ENCODE data around the gene CLDN11.

CLDN11 gene

GRCh38 chr3:170418422-170419398 is at the start of gene CLDN11:
TSS of gene CLDN11 (plus strand) at chr3:170418868. CDS start at chr3:170419067, 199 bp downstream.
- DNase-seq = peak; percentile 74

GRCh38 chr3:170368921-170369320 is 49.7 kb upstream of the CLDN11 start:
- no peak for DNase-seq

DNA sequence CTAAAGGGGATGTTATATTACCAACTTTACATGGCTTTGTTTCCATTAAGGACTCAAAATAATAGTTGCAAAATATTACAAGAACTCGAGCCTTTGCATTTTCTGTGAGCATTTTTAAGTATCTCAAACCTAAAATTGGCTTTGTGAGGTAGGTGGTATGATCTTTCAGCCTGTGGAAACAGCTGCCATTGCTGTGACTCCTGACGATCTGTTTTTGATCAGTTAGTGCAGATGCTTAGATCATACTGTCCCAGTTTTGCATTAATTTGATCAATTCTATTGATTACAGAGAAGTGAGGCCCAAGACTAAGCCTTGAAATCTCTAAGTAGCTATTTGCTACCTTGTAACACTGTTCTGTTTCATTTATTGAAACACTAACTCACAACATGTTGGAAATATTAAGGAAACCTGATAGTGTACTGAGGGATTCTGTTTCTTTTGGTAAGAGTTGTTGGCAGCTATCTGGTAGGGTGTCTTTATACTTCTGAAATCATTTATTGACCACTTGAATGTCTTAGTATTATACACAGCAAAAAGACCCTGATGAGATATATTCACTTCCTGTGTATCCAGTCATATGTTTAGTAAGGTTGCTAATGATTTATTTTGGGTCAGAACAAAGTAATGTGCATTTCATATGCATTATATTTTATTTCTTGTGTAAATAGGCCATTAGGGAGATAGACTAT is 46.3 kb upstream of the CLDN11 start:
- no peak for DNase-seq

- DNase-seq = no peak
Observed at GRCh38 chr3:170383567-170383966, 35.1 kb upstream of the CLDN11 start.

DNA sequence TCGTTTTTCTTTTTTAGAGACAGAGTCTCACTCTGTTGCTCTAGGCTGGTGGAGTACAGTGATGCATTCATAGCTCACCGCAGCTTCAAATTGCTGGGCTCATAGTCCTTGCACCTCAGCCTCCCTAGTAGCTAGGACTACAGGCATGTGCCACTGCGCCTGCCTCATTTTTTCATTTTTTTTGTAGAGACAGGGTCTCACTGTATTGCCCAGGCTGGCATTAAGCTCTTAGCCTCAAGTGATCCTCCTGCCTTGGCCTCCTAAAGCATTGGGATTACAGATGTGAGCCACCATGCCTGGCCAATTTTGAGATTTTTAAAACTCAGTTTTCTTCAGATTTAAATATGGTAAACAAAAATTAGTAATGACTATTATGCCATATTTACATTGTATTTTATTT is 32.2 kb upstream of the CLDN11 start:
- DNase-seq = no peak

- DNase-seq = no peak
Observed at GRCh38 chr3:170387950-170388349, 30.7 kb upstream of the CLDN11 start.

DNA sequence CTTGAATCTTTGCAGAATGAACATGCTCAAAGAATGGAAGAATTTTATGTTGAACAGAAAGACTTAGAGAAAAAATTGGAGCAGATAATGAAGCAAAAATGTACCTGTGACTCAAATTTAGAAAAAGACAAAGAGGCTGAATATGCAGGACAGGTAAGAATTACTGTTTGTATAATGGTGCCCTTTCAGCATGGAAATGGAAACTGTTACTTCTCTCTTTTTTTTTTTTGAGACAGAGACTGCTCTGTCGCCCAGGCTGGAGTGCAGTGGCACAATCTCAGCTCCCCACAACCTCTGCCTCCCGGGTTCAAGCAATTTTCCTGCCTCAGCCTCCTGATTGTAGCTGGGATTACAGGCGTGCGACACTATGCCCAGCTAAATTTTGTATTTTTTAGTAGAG is 27.6 kb upstream of the CLDN11 start:
- no peak for DNase-seq

DNA sequence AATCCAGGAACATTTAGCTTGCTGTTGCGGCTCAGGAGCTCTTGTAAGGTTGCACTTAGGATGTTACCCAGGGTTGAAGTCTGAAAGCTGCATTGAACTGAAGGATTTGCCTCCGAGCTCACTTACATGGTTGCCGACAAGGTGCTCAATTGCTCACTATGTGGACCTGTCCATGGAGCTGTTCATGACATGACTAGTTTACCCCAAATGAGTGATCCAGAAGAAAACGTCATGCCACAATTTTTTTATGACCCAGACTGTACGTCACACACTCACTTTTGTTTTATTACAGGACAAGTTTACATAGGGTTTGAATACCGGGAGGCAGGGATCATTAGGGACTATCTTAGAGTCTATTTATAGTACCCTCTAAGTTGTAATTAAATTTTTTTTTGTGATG is 21.0 kb upstream of the CLDN11 start:
- DNase-seq = no peak

DNA sequence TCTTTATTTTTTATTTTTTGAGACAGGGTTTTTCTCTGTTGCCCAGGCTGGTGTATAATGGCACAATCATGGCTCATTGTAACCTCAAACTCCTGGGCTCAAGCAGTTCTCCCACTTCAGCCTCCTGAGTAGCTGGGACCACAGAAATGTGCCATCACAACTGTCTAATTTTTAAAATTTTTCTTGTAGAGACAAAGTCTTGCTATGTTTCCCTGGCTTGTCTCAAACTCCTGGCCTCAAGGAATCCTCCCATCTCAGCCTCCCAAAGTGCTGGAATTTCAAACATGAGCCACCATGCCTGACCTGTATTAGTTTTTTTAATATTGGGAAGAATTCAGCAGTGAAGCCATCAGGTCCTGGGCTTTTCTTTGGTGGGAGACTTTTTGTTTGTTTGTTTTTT is 13.6 kb upstream of the CLDN11 start:
- no peak for DNase-seq

DNA sequence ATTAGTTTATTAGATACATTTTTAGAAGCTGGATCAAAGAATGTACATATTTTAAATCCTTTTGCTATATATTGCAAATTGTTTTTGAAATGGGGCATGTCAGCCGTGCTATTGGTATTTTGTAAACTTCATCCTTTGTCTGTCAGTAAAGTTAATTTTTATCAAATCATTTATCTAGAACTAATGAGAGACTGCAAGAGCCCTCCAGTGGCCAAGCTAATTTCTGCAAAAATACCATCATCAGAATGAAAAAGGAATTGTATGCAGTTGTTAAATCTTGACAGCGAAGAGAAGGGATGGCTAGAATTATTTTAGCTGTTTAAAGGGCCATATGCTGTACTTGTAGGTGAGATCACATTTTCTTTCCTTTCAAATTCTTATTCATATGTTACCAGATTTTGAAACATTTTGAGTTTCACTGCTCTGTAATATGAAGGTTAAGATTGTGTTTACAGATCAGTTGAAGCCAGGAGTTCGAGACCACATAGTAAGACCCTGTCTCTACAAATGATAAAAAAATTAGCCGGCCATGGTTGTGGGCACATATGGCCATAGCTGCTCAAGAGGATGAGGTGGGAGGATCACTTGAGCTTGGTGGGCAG is 8.1 kb upstream of the CLDN11 start:
- peak; percentile 17 for DNase-seq

DNA sequence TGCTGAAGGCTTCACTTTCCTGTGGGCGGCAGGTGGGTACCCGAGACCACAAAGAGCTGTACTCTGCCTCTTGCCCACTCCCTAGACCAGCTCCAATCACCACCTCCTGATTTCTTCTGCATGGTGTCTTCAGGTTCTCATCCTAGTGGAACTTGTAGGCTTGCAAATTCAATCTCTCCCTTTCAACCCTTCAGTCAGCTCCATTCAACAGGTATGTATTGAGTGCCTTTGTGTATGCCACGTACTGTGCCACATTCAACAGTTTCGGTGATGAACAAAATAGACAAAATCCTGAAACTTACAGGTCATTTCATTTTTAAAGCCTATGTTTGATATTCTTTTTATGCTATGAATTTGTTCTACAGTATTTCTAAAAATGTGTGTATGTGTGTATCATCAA is 5.4 kb upstream of the CLDN11 start:
- DNase-seq = no peak

GRCh38 chr3:170414202-170414663 is 4.4 kb upstream of the CLDN11 start:
- peak; percentile 64 for DNase-seq

- no peak for DNase-seq
Observed at GRCh38 chr3:170417090-170417489, 1.6 kb upstream of the CLDN11 start.

DNA sequence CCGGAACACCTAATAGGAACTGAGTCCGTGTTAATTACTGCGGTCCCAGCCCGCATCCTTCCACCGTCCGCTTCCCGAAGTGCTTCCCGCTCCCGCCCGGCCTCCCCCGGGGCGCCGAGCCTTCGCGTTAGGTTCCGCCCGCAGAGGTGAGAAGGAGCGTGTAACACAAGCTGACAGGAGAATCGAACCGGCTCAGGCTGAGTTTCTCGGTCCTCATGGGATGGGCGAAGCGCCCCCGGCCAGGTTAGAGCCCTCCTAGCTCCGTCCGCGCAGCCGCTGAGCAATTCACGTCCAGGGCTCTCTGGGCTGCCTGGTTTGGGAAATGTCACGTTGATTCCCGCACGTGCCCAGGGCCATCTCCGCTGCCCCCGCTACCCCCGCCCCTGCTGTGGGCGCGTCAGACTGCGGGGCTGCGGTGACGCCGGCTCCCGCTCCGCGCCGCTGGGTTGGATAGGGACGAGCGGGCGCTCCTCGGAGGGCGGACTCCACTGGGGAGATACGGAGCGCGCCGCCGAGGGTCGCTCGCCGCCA is 954 bp downstream of the CLDN11 start:
- no peak for DNase-seq

- DNase-seq = no peak
Observed at GRCh38 chr3:170420307-170420821, 1.7 kb downstream of the CLDN11 start.

DNA sequence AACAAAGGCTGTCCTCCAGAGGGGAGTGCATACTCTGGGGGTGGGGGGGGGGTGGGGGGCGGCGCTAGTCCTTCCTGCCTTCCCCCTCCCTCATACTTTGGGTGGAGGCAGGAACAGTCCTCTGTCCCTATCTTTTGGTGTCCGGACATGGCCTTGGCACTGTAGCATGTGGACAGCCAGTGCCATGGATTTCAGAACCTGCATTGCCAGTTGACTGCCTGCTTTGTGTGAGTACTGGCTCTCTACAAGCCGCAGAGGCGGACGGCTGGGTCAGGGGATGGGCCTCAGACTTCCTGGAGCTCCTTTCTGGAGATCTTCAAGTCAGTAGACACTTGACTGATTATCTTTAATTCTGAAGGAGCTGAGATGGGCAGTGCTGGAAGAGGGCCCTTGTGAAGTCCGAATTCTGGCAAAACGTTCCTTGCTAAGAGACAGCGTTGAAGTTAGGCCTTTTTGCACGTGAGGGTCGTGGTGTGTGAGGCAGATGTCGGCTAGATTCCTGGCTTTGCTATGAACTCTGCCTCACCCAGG is 2.5 kb downstream of the CLDN11 start:
- DNase-seq = no peak

GRCh38 chr3:170421758-170422157 is 3.1 kb downstream of the CLDN11 start:
- DNase-seq = no peak

- no peak for DNase-seq
Observed at GRCh38 chr3:170423001-170423615, 4.4 kb downstream of the CLDN11 start.

DNA sequence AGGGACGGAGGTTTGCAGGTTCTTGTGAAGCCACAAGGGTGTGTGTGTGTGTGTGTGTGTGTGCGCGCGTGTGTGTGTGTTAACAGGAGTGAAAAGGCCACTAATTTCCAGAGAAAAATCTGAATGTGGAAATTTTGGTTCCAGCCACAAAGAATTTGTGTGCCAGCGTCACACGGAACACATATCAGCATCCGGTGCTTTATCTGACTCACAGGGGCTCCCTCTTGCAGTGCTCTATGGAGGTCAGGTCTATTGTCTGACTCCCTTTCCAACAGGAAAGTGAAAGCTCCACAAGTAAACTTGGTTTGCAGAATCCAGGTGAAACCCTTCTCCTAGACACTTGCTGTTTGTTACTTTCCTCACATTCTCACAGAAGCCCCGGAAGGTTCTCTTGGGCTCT is 6.2 kb downstream of the CLDN11 start:
- DNase-seq = no peak

- DNase-seq = no peak
Observed at GRCh38 chr3:170425491-170426239, 7.0 kb downstream of the CLDN11 start.

- no peak for DNase-seq
Observed at GRCh38 chr3:170426240-170426797, 7.7 kb downstream of the CLDN11 start.

Data from DMS79 treated with DMSO at 0.1 percent for 48 hours (cell line).